Measurements from ENCODE around the gene KRT23. TPM values are rescaled to one million over a fixed set of nuclear protein-coding genes. Genes with fewer than 3 reads are reported as not detected.

KRT23 gene
- total and polyA plus RNA-seq, 8 donors, result 1.1 to 2.6 TPM; not detected in 6

DNA sequence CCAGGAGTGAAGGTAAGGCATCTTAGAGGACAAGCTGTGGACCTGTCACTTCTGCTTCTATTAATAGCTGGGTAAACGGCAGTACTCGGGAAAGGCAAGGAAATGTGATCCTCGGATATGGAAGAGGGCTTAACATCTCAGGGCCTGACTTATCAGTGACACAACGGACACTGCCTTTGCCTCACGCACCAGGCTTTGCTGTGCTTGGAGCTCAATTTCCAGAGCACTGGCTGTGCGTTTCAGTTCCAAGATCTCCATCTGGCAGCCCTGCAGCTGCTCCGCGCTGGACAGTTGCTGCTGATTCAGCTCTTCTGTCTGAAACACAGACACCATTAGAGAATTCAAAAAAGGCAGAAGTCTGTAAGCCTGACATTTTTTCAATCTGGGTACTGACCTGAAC lies 43.1 kb upstream of the KRT23 start:
- H3K36me3 ChIP-seq, result no peaks in the 10 kb centered on the region
- no peaks in the 10 kb centered on the region for H3K9me3 ChIP-seq
- no peak overlapping the region for H3K27ac ChIP-seq
- no peaks in the 10 kb centered on the region for H3K4me1 ChIP-seq
- WGBS, 5 donors, result 19 to 29% (median 29%) methylated on average over 8 of the region's 8 CpGs
- peaks cover 0 to 37% (median 0%) of the 10 kb centered on the region in 3 donors for H3K27me3 ChIP-seq
- no peak overlapping the region for H3K4me3 ChIP-seq
- DNase-seq, result peak in 1 of 2 donors; percentile 78
- intact Hi-C loops (cut with DNase I; ENCODE audit: low total_unique reads), result no loop called here
- TF ChIP-seq POLR2A (IDR thresholded peaks at IDR 0.05), result no peak
- TF ChIP-seq EP300 (IDR thresholded peaks at IDR 0.05), result no peak
- no peak for TF ChIP-seq POLR2AphosphoS5 (IDR thresholded peaks at IDR 0.05)
- TF ChIP-seq, protein P1, sequence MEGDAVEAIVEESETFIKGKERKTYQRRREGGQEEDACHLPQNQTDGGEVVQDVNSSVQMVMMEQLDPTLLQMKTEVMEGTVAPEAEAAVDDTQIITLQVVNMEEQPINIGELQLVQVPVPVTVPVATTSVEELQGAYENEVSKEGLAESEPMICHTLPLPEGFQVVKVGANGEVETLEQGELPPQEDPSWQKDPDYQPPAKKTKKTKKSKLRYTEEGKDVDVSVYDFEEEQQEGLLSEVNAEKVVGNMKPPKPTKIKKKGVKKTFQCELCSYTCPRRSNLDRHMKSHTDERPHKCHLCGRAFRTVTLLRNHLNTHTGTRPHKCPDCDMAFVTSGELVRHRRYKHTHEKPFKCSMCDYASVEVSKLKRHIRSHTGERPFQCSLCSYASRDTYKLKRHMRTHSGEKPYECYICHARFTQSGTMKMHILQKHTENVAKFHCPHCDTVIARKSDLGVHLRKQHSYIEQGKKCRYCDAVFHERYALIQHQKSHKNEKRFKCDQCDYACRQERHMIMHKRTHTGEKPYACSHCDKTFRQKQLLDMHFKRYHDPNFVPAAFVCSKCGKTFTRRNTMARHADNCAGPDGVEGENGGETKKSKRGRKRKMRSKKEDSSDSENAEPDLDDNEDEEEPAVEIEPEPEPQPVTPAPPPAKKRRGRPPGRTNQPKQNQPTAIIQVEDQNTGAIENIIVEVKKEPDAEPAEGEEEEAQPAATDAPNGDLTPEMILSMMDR (IDR thresholded peaks at IDR 0.05), result no peak

DNA sequence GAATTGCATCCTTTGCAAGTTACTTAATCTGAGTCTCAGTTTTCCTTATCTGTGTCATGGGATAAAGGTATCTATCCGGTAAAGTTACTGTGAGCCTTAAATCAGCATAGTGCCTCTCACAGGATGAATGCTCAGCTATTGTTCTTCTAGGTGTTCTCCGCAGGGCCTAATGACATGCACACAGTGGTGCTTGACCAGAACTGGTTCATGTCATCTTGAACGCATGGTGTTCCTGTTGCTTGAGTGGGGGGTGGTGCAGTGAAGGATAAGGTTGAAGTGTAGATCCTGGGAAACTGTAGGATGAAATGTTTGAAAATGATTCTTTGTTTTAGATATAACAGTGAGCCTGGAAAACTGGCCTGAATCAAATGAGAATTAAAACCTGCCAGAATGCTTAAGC lies 42.7 kb upstream of the KRT23 start:
- H3K9me3 ChIP-seq, result no peaks in the 10 kb centered on the region
- intact Hi-C loops (cut with DNase I; ENCODE audit: low total_unique reads), result no loop called here
- no peak overlapping the region for H3K4me3 ChIP-seq
- 85 to 94% (median 88%) methylated on average over 3 of the region's 3 CpGs for WGBS, 5 donors
- H3K4me1 ChIP-seq, result no peaks in the 10 kb centered on the region
- no peaks in the 10 kb centered on the region for H3K36me3 ChIP-seq
- TF ChIP-seq, protein P1 (IDR thresholded peaks at IDR 0.05), result no peak
- TF ChIP-seq EP300 (IDR thresholded peaks at IDR 0.05) (no peak), POLR2AphosphoS5 (IDR thresholded peaks at IDR 0.05) (no peak), POLR2A (IDR thresholded peaks at IDR 0.05) (no peak)
- H3K27ac ChIP-seq, result no peak overlapping the region
- H3K27me3 ChIP-seq, result peaks cover 0 to 37% (median 0%) of the 10 kb centered on the region in 3 donors
- no peak for DNase-seq

GRCh38 chr17:40978575-40979151 lies 41.2 kb upstream of the KRT23 start:
- TF ChIP-seq POLR2AphosphoS5 (IDR thresholded peaks at IDR 0.05) (no peak), POLR2A (IDR thresholded peaks at IDR 0.05) (no peak), EP300 (IDR thresholded peaks at IDR 0.05) (no peak)
- TF ChIP-seq, protein P1 (IDR thresholded peaks at IDR 0.05), result no peak
- intact Hi-C loops (cut with DNase I; ENCODE audit: low total_unique reads), result no loop called here
- Histone ChIP-seq H3K36me3 (no peaks in the 10 kb centered on the region), H3K4me3 (no peak overlapping the region), H3K27me3 (peaks cover 0 to 30% (median 0%) of the 10 kb centered on the region in 3 donors), H3K27ac (no peak overlapping the region), H3K4me1 (no peaks in the 10 kb centered on the region), H3K9me3 (no peaks in the 10 kb centered on the region)
- no peak for DNase-seq
- 75 to 88% (median 85%) methylated on average over 13 of the region's 13 CpGs for WGBS, 5 donors

DNA sequence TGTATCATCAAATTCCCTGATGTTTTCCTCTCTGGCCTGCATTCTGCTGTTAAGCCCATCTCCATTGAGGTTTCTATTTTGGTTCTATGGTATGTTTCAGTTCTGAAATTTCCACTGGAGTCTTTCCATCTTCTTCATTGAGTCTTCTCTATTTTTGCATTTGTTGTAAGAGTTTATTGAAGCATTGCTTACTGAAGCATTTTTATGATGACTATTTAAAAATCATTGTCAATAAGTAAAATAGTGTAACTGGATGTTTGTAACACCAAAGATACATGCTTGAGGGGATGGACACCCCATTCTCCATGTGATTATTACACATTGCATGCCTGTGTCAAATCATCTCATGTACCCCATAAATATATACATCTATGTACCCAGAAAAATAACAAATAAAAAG lies 38.1 kb upstream of the KRT23 start:
- Histone ChIP-seq H3K27me3 (peaks cover 0 to 12% (median 0%) of the 10 kb centered on the region in 3 donors), H3K36me3 (no peaks in the 10 kb centered on the region), H3K9me3 (no peaks in the 10 kb centered on the region), H3K4me1 (no peaks in the 10 kb centered on the region), H3K4me3 (no peak overlapping the region), H3K27ac (no peak overlapping the region)
- no peak for TF ChIP-seq POLR2AphosphoS5 (IDR thresholded peaks at IDR 0.05)
- TF ChIP-seq, protein P1 (IDR thresholded peaks at IDR 0.05), result no peak
- no peak for TF ChIP-seq POLR2A (IDR thresholded peaks at IDR 0.05)
- TF ChIP-seq EP300 (IDR thresholded peaks at IDR 0.05), result no peak
- DNase-seq, result no peak
- intact Hi-C loops (cut with DNase I; ENCODE audit: low total_unique reads), result no loop called here

All from stomach (tissue), 9 donors.